ENCODE results near the gene TPST1. TPM values are rescaled to one million over a fixed set of nuclear protein-coding genes. Genes with fewer than 3 reads are reported as not detected.
"Not testable (repeated sequence)": the region's sequence is repeated elsewhere in the genome, so short reads cannot be mapped to it uniquely, and the experiment has no call there.

The TPST1 gene
- polyA plus RNA-seq, 12 donors = 12.7 to 30.2 (median 16.9) TPM; not detected in 1

DNA sequence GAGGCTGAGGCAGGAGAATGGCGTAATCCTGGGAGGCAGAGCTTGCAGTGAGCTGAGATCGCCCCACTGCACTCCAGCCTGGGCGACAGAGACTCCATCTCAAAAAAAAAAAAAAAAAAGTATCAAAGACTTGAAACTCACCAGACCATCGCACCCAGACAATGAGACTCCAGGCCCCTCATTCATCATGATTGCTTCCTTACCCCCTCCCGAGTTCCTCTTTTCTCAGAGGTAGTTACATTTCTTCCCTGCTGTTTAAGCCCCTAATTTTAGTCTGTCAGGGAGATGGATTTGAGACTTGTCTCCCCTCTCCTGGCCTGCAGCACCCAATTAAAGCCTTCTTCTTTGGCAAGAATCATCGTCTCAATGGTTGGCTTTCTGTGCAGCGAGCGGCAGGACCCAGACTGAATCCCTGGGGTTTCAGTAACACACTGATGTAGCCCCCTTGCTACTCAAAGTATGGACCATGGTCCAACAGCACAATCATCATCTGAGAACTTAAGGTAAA is 19.4 kb upstream of the TPST1 start:
- DNase-seq = no peak

DNA sequence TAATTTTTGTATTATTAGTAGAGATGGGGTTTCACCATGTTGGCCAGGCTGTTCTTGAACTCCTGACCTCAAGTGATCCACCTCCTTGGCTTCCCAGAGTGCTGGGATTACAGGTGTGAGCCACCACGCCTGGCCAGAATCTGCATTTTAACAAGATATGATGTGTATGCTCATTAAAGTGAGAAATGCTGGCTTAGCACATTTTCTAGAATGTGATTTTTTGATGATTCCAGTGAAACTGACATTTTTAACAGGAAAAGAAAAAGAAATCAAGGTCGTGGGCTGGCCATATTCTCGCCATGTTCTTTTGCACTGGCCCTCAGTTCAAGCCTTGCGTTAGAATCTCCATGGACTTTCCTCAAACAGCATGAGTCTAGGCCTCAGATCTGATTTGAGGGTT is 18.1 kb upstream of the TPST1 start:
- DNase-seq = no peak

DNA sequence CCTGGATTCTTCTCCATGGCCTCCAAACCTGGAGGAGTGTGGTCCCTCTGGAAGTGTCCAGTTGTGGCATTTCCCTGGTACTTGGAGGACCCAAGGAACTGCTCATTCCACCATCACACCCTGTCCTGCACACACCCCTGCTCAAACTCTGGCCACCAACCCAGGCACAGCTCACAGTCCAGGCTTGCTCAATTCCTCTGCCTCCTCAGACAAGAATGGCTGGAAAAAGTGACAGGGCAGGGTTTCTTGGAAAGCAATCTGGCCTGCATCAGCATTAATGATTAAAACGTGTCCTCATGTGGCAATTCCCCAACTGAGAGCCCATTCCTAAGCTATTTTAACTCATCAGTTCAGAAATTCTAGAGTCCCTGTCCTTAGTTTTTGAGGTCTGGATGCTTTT is 17.2 kb upstream of the TPST1 start:
- peak; percentile 88 for DNase-seq

DNA sequence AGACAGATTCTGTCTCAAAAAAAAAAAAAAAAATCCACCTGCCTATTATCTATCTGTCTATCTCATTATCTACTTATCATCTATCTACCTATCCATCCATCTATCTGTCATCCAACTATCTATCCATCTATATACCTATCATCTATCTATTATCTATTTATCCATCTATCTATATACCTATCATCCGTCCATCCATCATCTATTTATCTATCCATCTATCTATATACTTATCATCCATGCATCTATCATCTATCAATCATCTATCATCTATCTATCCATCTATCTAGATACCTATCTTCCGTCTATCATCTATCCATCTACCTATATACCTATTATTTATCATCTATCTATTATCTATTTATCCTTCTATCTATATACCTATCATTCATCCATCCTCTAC is 16.5 kb upstream of the TPST1 start:
- no peak for DNase-seq

DNA sequence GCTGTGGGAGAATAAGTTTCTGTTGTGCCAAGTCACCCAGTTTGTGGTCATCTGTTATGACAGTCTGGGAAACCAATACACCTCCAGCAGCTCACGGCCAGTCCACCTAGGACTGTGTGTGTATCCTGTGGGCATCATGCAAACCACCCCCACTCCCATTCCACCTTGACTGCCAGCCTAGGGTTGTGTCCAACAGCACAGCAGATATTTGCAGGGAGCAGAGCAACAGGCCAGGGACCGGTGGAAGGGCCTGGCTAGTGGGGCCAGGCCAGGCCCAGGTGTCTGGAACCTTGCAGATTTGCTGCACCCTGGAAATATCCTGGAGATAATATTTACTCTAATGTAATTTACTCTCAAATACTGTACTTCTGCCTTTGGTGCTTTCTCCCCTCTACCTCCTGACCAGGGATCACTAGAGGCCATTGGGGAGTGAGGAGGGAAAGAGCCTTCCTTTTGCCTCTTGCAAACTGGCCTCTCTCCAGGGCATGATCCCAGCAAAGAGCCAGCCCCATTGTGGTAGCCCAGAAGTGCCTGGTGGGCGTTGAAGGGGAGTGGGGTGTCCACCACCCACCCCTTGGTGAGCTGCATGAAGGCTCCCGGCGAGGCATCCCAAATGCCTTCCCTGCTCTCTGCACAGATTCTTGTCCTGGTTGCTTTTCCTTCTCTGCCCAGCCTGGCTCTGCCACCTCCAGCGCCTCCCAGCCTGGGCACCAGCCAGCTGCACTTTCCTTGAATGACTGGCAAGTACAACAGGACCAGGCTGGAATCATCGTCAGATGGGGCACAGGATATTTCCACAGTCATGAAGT is 15.2 kb upstream of the TPST1 start:
- DNase-seq = no peak

DNA sequence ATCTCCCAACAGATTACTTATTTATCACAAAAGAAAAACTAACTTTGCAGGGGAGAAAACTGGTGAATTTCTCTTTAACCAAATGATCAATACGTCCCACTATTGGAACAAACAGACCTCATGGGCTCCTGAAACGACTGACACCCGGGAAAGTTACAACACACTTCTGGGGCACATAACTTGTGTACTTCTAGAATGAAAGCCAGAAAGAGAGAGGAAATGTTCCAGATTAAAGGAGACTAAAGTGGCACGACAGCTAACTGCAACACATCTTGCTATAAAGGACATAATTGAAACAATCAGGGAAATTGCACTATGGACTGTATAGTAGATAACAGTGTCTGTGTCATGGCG is 14.7 kb upstream of the TPST1 start:
- no peak for DNase-seq

- DNase-seq = no peak
Observed at GRCh38 chr7:66193146-66193725, 11.9 kb upstream of the TPST1 start.

GRCh38 chr7:66198469-66198868 is 6.7 kb upstream of the TPST1 start:
- DNase-seq = no peak

GRCh38 chr7:66198956-66199355 is 6.2 kb upstream of the TPST1 start:
- no peak for DNase-seq

- no peak for DNase-seq
Observed at GRCh38 chr7:66202441-66202840, 2.7 kb upstream of the TPST1 start.

DNA sequence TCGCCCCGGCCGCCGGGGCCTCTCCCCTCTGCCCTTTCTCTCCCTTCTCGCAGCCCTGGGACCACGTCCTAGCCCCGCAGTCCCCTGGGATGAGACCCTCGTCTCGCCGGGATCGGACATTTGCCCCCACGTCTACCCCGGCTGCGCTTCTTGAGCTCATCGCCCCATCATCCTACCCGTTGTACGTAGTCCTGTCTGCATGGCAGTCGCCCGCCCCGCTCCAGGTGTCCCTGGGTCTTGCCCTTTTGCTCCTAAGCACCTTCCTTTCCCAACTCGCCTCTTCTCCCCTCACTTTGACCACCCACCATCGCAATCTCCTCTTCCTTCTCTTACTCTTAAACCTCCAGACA is 582 bp downstream of the TPST1 start:
- no peak for DNase-seq

- DNase-seq = no peak
Observed at GRCh38 chr7:66206119-66206933, 1.2 kb downstream of the TPST1 start.

DNA sequence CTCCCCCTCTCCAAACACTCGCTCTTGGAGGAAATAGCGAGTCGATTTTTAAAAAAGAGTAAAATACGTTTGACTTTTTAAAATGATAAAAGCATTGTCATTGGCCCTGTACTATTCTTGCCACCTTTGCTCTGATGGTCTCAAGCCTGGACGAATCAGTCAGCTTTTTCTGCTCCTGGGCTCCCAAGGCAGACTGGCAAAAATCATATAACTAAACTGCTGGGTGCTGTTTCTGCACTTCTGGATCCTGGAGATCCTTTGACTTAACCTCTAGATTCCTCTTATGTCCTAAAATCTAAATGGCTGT is 1.8 kb downstream of the TPST1 start:
- DNase-seq = no peak

- no peak for DNase-seq
Observed at GRCh38 chr7:66207540-66207939, 2.4 kb downstream of the TPST1 start.

DNA sequence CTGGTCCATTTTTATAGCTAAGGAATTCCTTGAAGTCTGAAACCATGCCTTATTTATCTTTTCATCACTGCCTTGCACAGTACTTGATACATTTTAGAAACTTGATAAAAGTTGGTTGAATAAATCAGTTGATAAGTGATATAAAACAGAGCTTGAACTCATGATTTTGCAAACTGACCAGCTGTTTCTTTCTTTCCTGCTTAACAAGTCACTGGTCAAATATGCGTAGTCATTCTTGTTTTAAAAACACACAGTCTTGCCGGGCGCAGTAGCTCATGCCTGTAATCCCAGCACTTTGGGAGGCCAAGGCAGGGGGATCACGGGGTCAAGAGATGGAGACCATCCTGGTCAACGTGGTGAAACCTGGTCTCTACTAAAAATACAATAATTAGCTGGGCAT is 6.3 kb downstream of the TPST1 start:
- DNase-seq = no peak

- DNase-seq = no peak
Observed at GRCh38 chr7:66213637-66214036, 8.5 kb downstream of the TPST1 start.

- DNase-seq = no peak
Observed at GRCh38 chr7:66216687-66217086, 11.6 kb downstream of the TPST1 start.

DNA sequence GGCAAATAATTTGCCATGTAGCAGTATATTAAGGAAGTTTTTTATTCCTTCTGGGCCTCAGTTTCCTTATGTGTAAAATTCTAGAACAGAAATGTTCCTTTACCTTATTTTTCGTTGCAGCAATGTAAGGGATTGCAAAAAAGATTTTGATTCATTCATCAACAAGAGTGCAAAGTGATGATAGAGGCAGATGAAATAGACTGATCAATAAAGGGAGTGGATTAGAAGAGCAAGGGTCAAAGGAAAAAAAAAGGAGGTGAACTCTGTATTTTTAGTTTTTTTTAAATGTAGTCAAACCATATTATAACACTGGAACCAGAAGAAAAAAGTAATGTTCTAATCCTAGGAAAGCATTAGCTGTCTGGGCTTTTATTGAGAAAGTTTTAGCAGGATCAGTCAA is 14.7 kb downstream of the TPST1 start:
- DNase-seq = no peak

GRCh38 chr7:66221442-66221841 is 16.3 kb downstream of the TPST1 start:
- DNase-seq = no peak

DNA sequence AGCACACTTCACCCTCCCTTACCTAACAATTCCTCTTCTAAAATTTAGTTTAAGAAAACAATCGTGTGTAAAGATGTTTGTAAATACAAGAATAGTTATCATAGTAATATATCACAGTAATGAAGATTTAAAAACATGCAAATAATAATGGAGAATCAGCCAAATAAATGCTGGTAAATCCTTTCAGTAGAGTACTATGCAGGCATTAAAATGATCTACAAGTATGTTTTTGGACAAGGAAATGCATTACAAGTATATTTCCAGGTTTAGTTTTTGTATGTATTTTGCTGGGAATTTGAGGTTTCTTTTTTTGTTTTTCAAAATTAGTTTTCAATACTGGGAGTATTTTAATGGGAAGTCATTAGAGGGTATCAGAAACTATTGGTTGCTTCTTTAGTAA is 22.7 kb downstream of the TPST1 start:
- DNase-seq = no peak

GRCh38 chr7:66231326-66232216 is 26.4 kb downstream of the TPST1 start:
- not testable (repeated sequence) for DNase-seq

DNA sequence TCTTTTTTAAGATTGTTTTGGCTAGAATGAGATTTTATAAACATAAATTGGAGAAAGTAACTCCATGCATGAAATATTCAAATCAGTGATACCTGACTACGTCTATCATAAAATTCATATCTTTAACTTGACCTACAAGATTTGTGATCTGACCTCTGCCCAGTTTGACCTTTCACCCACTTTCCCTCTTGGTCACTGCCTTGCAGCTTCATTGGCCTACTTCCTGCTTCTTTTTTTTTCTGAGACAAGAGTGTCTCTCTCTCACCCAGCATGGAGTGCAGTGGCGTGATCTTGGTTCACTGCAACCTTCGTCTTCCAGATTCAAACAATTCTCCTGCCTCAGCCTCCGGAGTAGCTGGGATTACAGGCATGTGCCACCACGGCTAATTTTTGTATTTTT is 28.5 kb downstream of the TPST1 start:
- DNase-seq = no peak

All from muscle of arm (tissue), 12 donors.